BE2C (cell line): ENCODE measurements around the gene TBC1D3G. TPM values are rescaled to one million over a fixed set of nuclear protein-coding genes. Genes with fewer than 3 reads are reported as not detected.
"Not testable (repeated sequence)": the region's sequence is repeated elsewhere in the genome, so short reads cannot be mapped to it uniquely, and the experiment has no call there.

Experiments used
- DNase-seq: peaks from one replicate; pipeline ENCODE4 v3.0.0-alpha.2; 2020
- H3K27me3 ChIP-seq: fragments of 250-450 bp; sonication (Bioruptor Pico); 2 replicates; pipeline ENCODE4 v1.5.1; 2020; ENCODE audit warnings: mild to moderate bottlenecking
- H3K36me3 ChIP-seq: fragments of 250-450 bp; sonication (Bioruptor Pico); 2 replicates; pipeline ENCODE4 v1.5.1; 2020; ENCODE audit warnings: mild to moderate bottlenecking
- H3K4me1 ChIP-seq: fragments of 250-450 bp; sonication (Bioruptor Pico); 2 replicates; pipeline ENCODE4 v1.5.1; 2020
- H3K4me3 ChIP-seq: 2 replicates; pipeline ENCODE4 v1.5.1; 2011; ENCODE audit warnings: low read depth, low read length
- H3K9me3 ChIP-seq: fragments of 250-450 bp; sonication (Bioruptor Pico); 2 replicates; pipeline ENCODE4 v1.5.1; 2020
- polyA plus RNA-seq: library from polyadenylated mRNA; unstranded; fragments of >200 nt; gene quantifications from one replicate; pipeline ENCODE4 v1.2.1, GENCODE V29; 2012; ENCODE audit warnings: low read depth, missing spikeins; ENCODE audit not compliant: insufficient read length, insufficient read depth

TBC1D3G gene
- 2.5 TPM for polyA plus RNA-seq

DNA sequence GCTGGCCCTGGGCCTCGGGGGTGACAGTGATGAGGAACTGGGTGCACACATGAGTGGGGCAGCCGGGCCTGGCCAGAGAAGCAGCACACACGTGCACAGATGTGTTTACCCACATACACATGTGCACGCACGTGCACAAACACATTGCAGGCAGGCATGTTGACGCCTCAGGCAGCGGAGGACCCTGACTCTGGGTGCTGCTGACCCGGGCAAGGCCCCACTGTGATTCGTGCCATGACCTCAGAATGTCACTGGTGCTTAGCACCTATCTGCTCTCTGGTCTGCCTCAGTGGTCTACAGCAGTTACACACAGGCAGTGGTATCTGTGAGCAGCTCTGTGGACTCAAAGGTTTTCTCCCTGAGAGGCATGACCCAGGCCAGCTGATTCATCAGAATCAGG is at the start of gene TBC1D3G:
TSS of gene TBC1D3G (plus strand) at position 301 of the 400 bp plus-strand sequence. CDS start 1,528 bp downstream, outside the sequence.
- DNase-seq, H3K4me1 ChIP-seq, H3K36me3 ChIP-seq, H3K9me3 ChIP-seq, H3K27me3 ChIP-seq, H3K4me3 ChIP-seq: not testable (repeated sequence)

- H3K27me3 ChIP-seq, H3K36me3 ChIP-seq, H3K9me3 ChIP-seq, H3K4me1 ChIP-seq, H3K4me3 ChIP-seq, DNase-seq: not testable (repeated sequence)
Measured at GRCh38 chr17:36283256-36283655, 40.4 kb upstream of the TBC1D3G start.

DNA sequence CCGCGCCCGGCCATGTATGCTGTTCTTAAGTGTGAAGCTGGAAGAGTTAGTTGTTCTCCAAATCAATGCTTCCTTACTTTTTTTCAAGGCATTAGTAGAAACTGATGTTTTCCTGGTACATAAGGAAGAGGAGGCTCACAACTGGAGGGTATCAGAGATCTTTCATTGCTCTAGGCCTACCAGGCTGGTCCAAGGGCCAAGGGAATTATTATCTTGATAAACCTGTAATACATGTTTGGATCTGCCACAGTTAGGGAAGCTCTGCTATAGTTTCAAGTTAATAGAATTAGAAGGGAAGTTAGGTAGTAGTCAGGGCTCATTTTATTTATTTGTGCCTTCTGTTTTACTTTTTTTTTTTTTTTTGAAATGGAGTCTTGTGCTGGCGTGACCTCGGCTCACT is 39.5 kb upstream of the TBC1D3G start:
- H3K36me3 ChIP-seq, H3K4me3 ChIP-seq, H3K27me3 ChIP-seq, H3K4me1 ChIP-seq, H3K9me3 ChIP-seq, DNase-seq: not testable (repeated sequence)

DNA sequence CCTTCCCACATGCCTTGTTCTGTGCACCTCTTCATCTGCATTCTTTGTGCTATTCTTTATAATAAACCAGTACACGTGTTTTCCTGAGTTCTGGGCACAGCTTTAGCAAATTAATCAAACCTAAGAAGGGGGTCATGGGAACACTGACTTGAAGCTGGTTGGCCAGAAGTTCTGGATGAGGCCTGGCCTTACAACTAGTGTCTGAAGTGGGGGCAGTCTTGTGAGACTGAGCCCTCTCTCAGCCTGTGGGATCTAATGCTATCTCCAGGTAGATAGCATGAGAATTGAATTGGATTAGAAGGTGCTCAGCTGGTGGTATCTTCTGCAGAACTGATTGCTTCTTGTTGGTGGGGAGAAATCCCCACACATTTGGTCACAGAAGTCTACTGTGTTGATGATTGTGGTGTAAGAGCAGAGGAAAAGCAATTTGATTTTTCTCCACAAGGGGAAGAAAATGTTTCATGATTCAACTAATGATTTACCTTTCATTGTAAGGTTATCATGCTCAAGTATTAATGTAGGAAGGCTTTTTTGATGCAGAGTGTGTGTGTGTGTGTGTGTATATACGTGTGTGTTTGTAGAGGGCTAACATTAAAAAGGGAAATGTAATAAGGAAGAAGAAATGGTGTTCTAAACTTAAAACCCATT is 33.6 kb upstream of the TBC1D3G start:
- not testable (repeated sequence) for H3K9me3 ChIP-seq, H3K36me3 ChIP-seq, H3K27me3 ChIP-seq, H3K4me3 ChIP-seq, DNase-seq, H3K4me1 ChIP-seq

GRCh38 chr17:36295161-36295560 is 28.5 kb upstream of the TBC1D3G start:
- not testable (repeated sequence) for H3K27me3 ChIP-seq, H3K4me1 ChIP-seq, H3K36me3 ChIP-seq, H3K9me3 ChIP-seq, DNase-seq, H3K4me3 ChIP-seq

DNA sequence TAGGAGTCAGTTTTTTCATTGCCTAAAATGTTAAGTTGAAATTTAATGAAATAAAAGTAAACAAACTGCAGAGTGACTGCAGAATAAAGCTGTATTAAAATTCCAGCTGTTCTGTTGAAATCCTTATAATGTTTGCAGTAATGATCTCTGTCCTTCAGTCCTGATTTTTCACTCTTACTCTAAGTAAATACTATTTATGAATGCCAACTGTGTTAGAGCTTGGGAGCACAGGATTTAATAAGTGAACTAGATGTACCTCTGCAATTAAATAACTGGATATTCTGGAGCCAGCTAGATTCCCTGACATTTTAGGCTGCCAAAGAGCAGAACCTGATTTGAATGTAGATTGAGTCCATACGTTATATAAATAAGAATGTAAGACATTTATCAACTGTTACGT is 7.9 kb upstream of the TBC1D3G start:
- H3K4me3 ChIP-seq, H3K9me3 ChIP-seq, H3K4me1 ChIP-seq, H3K27me3 ChIP-seq, H3K36me3 ChIP-seq, DNase-seq: not testable (repeated sequence)

- H3K36me3 ChIP-seq, H3K4me1 ChIP-seq, H3K27me3 ChIP-seq, DNase-seq, H3K4me3 ChIP-seq, H3K9me3 ChIP-seq: not testable (repeated sequence)
Measured at GRCh38 chr17:36362496-36362895, 38.8 kb downstream of the TBC1D3G start.

- not testable (repeated sequence) for H3K9me3 ChIP-seq, H3K36me3 ChIP-seq, H3K27me3 ChIP-seq, DNase-seq, H3K4me3 ChIP-seq, H3K4me1 ChIP-seq
Measured at GRCh38 chr17:36375938-36376337, 52.3 kb downstream of the TBC1D3G start.
